HG02870 (cell line): Measurements from ENCODE around the gene ZFR.
A peak's percentile ranks its signal among the peaks of the same experiment; 100 is the strongest.
"Not testable (repeated sequence)": the region's sequence is repeated elsewhere in the genome, so short reads cannot be mapped to it uniquely, and the experiment has no call there.

ENCODE experiments used
- ATAC-seq: cut with Tn5 transposase; IDR thresholded peaks from one replicate; pipeline ENCODE4 v1.9.1; 2021; ENCODE audit warnings: mild to moderate bottlenecking, moderate library complexity; ENCODE audit not compliant: unreplicated experiment

Gene ZFR

DNA sequence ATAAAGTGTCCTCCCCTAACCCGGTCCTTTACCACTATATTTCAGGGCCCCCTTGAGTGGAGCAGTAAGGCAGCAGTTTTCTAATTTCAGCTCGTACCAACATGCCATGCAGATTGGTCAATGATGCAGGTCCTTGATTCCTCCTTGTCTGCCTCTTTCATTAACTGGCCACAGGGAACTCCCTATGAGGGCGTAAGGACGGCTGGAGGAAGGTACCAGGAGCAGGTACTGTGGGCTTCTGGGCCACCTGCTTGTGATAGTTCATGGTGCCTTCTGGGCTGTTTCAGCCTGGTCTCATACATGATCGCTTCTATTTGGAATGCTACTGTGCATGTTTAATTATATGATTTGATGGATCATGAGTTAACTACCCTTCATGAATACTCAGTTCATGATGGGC, 9.4 kb upstream of the ZFR start:
- ATAC-seq, result no peak

DNA sequence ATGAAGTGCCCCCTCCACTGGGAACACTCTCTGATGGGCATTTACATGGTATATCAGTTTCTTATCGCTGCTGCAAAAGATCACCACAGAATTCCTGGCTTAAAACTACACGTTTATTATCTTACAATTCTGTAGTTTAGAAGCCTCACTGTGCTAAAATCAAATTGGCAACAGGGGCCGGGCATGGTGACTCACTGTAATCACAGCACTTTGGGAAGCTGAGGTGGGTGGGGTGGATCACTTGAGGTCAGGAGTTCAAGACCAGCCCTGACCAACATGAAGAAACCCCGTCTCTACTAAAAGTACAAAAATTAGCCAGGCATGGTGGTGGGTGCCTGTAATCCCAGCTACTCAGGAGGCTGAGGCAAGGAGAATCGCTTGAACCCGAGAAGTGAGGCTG, 7.8 kb upstream of the ZFR start:
- not testable (repeated sequence) for ATAC-seq

GRCh38 chr5:32450952-32451351, 6.4 kb upstream of the ZFR start:
- no peak for ATAC-seq

DNA sequence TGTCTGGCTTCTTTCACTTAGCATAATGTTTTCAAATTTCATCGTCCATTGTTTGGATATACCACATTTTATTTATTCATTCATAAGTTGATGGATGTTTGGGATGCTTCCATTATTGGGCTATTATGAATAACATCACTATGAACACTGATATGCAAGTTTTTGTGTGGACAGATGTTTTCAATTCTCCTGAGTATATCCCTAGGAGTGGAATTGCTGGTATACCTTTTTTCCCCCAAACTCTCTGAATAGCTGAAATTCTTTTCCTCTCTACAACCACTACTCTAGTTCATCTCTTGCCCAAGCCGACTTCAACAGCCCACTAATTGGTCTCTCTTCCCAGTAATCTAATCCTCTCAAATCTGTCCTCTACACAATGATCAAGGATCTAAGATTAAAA, 4.7 kb upstream of the ZFR start:
- ATAC-seq, result no peak

GRCh38 chr5:32446630-32447029, 2.1 kb upstream of the ZFR start:
- ATAC-seq, result no peak

GRCh38 chr5:32445831-32446614, 1.5 kb upstream of the ZFR start:
- ATAC-seq, result no peak

- no peak for ATAC-seq
Observed at GRCh38 chr5:32445287-32445758, 783 bp upstream of the ZFR start.

GRCh38 chr5:32443541-32444430, 754 bp downstream of the ZFR start:
- peak; percentile 36 for ATAC-seq

DNA sequence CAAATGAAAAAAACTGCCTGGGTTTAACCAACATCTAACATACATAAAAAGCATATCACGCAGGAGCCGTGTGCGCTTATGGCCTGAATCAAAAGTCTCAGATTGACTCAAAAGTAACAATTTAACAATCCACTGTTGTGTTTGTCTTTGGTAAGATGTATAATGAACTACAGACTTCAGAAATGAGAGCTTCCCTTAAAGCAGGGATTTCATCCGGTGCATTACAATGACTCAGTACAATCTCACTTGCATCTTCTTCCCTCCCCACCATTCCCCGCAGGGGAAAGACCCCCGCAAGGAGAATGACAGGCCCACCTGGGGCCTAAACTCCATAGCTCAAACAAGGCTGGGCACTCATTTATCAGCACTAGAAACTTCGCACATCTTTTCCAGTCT, 1.4 kb downstream of the ZFR start:
- peak; percentile 44 for ATAC-seq

- no peak for ATAC-seq
Observed at GRCh38 chr5:32439086-32439642, 5.4 kb downstream of the ZFR start.

DNA sequence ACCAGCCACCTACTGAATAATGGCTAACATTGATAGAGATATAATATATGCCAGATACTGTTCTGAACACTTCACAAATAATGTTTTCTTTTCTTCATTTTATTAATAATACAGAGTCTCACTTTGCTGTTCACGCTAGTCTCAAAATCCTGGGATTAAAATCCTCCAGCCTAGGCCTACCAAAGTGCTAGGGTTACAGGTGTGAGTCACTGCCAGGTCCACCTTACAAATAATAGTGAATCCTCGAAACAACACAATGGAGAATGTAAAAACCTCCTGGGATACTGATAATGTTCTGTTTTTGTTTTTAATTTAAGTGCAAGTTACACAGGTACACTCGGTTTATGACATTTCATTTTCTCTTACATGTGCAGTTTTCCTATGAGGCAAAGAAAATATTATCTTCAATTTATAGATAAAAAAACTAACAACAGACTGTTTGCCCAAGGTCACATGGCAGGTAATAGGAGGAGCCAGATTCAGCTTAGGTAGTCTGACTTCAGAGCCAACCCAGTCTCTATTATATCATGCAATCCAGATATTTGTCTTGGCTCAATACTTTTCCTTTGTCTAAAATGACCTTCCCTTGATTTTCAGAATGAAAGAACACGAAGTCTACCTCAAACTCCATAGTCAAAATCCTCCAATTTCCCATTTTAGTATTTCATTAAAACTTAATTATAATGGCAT, 7.8 kb downstream of the ZFR start:
- no peak for ATAC-seq

DNA sequence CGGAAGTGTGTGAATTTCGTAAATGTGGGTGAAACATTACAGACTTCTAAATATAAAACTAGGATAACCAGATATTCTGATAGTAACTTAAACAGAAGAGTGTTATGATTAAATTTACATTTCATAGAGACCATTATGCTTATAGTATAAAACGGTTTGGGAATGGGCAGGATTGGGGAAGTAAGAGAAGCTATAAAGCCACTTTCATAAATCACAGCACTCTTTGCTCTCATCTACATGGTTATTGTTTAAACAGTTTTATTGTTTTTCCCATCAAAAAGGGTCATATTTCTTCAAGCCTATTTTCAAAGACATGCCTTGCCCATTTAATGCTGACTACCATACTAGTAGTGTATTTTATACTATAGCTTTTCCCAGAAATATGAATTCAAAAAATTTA, 9.2 kb downstream of the ZFR start:
- ATAC-seq, result no peak

DNA sequence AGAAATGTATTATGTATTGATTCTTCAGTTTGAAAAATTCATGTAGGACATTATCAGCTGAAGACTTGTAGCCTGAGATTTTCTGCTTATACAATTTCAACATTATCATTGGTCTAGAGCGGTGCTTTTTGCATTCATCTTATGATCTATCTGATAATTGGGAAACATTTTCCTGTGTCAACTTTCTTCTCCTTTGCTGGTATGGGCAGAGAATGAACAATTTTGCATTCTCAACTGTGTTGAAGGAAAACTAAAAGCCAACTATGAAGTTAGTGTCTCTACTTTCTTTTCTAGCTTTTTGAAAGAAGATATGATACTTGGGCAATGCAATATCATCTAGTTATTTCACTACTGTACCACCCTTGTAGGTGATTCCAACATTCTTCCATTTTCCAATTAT, 10.3 kb downstream of the ZFR start:
- ATAC-seq, result no peak

DNA sequence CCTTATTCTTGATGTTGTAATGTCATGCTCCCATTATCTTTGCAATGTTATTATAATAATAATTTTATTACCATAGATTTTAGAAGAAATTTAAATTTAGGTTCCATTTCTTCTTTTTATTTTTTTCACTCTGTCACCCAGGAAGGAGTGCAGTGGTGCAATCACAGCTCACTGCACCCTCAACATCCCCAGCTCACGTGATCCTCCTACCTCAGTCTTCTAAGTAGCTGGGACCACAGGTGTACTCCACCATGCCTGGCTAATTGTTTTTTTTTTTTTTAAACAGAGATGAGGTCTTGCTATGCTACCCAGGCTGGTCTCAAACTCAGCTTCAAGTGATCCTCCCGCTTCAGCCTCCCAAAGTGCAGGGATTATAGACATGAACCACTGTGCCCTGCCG, 11.9 kb downstream of the ZFR start:
- ATAC-seq, result no peak

- not testable (repeated sequence) for ATAC-seq
Observed at GRCh38 chr5:32430825-32431224, 13.7 kb downstream of the ZFR start.

GRCh38 chr5:32428426-32428825, 16.1 kb downstream of the ZFR start:
- ATAC-seq, result no peak

DNA sequence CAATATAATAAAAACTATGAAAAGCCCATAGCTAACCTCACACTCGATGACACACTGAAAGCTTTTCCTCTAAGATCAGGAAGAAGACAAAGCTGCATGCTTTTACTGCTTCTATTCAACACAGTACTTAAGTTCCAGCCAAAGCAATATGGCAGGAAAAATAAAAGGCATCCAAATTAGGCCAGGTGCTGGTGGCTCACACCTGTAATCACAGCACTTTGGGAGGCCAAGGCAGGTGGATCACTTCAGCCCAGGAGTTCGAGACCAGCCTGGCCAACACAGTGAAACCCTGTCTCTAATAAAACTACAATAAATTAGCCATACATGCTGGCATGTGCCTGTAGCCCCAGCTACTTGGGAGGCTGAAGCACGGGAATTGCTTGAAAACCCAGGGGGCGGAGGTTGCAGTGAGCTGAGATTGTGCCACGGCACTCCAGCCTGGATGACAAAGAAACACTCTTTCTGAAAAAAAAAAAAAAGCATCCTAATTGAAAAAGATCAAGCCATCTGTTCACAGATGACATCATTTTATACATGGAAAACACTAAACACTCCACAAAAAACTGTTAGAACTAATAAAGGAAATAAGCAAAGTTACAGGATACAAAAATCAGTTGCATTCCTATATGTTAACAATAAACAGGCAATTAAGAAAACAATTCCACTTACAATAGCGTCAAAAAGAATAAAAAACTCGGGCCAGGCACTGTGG, 17.9 kb downstream of the ZFR start:
- ATAC-seq, result no peak

GRCh38 chr5:32422697-32423096, 21.8 kb downstream of the ZFR start:
- no peak for ATAC-seq

DNA sequence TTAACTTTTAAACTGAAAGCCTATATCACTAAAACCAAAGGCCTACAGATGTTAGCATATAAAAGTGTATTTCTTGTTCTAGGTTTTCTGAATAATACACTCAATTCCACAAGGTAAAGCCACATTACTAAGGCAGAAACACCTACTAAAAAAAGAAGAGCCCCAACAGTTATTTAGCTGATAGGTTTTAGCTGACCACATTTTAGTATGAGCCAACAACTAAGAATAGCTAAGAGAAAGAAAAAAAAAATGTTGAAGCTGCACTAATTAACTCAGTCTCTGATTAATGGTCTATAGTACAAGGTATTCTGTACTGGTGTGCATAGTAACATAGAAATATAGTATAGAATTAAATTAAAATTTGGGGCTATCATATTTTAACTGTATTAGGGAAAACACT, 23.5 kb downstream of the ZFR start:
- ATAC-seq, result no peak

- no peak for ATAC-seq
Observed at GRCh38 chr5:32420506-32420905, 24.0 kb downstream of the ZFR start.

- ATAC-seq, result no peak
Observed at GRCh38 chr5:32419791-32420190, 24.7 kb downstream of the ZFR start.
